ENCODE measurements around the gene MTIF3.
A peak's percentile ranks its signal among the peaks of the same experiment; 100 is the strongest.

Gene MTIF3

DNA sequence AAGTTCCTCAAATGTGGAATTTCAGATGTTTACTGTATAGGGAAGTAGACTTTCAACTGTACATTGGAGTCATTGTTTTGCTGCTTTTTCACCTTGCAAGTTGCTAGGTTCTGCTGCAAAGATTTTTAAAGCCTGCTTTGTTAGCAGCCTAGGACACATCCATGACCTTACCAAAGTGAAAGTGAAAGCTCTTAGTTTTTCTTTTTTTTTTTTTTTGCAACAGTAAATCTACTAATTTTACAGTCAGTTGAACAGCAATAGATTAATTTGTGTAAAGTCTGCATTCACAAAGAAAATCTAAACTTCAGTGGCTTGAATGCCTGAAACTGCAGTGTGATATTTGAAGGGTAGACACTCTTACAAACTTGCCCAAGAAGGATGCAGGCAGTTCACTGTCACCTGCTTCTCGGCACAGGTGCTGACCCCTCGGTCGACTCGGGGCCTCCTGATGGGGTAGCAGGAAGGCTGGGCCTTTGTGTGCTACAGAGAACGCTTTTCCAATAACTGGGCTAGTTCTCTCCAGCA is 5.0 kb upstream of the MTIF3 start:
- peak; percentile 50 for DNase-seq (ENCODE audit: low spot score)
- TF ChIP-seq, protein P1, sequence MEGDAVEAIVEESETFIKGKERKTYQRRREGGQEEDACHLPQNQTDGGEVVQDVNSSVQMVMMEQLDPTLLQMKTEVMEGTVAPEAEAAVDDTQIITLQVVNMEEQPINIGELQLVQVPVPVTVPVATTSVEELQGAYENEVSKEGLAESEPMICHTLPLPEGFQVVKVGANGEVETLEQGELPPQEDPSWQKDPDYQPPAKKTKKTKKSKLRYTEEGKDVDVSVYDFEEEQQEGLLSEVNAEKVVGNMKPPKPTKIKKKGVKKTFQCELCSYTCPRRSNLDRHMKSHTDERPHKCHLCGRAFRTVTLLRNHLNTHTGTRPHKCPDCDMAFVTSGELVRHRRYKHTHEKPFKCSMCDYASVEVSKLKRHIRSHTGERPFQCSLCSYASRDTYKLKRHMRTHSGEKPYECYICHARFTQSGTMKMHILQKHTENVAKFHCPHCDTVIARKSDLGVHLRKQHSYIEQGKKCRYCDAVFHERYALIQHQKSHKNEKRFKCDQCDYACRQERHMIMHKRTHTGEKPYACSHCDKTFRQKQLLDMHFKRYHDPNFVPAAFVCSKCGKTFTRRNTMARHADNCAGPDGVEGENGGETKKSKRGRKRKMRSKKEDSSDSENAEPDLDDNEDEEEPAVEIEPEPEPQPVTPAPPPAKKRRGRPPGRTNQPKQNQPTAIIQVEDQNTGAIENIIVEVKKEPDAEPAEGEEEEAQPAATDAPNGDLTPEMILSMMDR (IDR thresholded peaks at IDR 0.05; ENCODE audit: extremely low read depth, missing control alignments), result no peak

DNA sequence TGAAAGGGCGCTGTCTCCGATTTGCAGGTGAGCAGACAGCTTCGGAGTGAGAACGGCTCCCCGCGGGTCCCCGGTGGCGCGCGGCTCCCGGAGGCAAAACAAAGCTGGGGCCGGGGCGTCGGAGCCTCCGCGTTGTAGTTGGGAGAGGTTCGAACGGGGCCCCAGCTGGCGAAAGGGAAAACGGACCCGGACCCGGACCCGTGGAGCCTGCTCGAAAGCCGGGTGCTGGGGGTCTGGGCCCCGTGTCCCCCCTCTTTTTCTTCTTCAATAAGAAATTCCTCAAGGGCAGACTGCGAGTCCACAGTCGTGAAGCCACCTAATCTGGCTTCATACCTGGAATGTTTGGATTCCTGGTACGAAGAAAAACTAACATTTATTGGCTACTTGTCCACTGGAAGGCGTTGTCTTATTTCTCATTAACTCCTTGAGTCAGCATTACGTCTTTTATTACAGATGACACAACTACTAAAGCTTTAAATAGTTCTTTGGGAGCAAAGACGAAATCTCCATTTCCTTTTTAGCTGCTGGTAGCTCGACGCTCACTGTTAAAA is 632 bp upstream of the MTIF3 start:
- no peak for DNase-seq (ENCODE audit: low spot score)
- TF ChIP-seq, protein P1 (IDR thresholded peaks at IDR 0.05; ENCODE audit: extremely low read depth, missing control alignments), result no peak

GRCh38 chr13:27449081-27449603 is 1.2 kb downstream of the MTIF3 start:
- TF ChIP-seq, protein P1 (IDR thresholded peaks at IDR 0.05; ENCODE audit: extremely low read depth, missing control alignments), result no peak
- DNase-seq (ENCODE audit: low spot score), result no peak

DNA sequence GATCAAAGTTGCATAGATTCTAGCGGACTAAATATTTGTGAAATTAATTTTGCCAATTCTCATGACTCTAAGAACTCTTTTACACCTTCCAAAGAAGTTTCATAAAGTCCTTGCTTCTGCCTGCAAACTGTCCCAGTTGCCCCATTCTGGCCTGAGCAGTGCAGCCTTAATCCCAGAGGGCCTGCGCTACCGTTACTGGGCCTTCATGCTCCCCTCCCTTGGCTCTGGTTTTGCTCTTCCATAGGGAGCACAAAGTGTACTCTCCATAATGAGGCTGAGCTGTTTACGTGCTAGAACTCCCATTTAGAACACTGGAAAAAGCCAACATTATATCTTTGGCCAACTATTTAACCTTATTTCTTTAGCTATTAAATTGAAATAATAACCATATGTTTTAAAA is 2.1 kb downstream of the MTIF3 start:
- TF ChIP-seq, protein P1 (IDR thresholded peaks at IDR 0.05; ENCODE audit: extremely low read depth, missing control alignments), result no peak
- no peak for DNase-seq (ENCODE audit: low spot score)

DNA sequence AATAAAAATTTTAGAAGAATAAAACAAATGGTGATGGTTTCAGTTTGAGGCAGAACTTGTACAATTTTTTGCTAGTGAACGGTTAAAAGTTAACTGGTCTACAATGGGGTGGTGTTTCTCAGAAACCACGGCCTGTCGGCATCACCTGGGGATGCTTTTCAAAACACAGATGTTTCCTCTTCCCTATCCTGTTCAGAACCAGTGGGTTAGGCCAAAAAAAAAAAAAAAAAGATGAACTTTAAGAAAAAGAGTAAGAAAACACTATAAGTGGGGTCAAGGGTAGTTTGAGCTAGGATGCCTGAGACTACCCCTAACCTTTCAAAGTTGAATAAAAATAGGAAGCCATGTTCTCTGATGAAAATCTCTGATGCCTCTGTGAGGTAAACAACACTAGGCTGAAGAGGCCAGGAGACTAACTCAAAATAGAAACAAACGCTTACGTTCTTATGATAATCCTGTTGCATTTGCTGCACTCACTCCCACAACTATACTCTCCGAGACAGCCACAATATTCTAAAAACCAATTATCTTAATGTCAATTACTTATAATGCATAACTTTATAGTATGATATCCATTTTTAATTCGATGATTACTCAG is 3.3 kb downstream of the MTIF3 start:
- DNase-seq (ENCODE audit: low spot score), result peak; percentile 31
- TF ChIP-seq, protein P1 (IDR thresholded peaks at IDR 0.05; ENCODE audit: extremely low read depth, missing control alignments), result no peak

DNA sequence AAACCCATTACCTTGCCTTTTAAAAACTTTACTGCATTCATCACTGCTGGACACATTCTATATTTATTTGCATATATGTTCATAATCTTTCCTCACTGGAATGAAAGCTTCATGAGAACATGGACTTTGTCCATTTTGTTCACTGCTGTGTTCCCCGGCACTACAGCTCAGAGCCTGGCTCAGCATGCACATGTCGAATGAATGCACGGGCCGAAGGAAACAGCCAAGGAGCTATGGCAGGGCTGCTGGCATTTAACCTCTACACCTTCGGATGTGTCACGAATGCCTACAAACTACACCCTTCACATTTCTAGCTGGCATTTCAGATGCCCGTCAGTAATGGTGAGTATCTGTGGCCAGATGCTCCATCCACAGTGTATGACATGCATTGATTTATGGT is 7.6 kb downstream of the MTIF3 start:
- no peak for DNase-seq (ENCODE audit: low spot score)
- TF ChIP-seq, protein P1 (IDR thresholded peaks at IDR 0.05; ENCODE audit: extremely low read depth, missing control alignments), result no peak

DNA sequence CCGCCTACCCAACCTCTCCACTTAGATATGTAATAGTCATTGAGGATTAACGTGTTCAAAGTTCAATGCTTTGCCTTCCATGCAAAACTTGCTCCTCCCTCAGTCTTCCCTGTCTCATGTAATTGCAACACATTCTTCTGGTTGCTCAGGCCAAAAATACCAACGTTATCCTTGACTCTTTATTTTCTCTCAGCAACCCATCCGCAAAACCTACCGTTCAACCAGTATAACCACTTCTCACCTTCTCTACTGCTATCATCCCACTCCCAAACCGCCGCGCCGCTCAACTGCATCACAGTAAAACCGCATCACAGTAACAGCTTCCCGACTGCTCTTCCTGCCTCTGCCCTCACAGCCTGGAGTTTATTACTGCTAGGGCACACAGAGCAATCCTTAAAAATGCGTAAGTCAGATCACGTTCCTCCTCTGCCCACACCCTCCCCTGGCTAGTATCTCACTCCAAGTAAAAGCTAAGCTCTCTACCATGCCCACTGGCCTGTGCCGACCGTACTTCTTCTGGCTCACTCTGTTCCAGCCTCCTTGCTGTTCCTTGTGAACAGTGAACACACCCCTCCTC is 8.2 kb downstream of the MTIF3 start:
- TF ChIP-seq, protein P1 (IDR thresholded peaks at IDR 0.05; ENCODE audit: extremely low read depth, missing control alignments), result no peak
- DNase-seq (ENCODE audit: low spot score), result no peak
